GM12864 (cell line): ENCODE results near the gene KIF1C.

Source experiments
- DNase-seq: peaks from one replicate; pipeline ENCODE4 v3.0.0-alpha.2; 2011; ENCODE audit warnings: low read depth
- H3K4me3 ChIP-seq: 2 replicates; pipeline ENCODE4 v1.5.1; 2011; ENCODE audit warnings: mild to moderate bottlenecking, low read depth, low read length, control low read depth
- CTCF ChIP-seq: IDR thresholded peaks from 2 replicates; pipeline ENCODE4 v1.5.1; 2011; ENCODE audit warnings: low read depth, mild to moderate bottlenecking, moderate library complexity, low read length, control low read depth, inconsistent platforms; ENCODE audit errors: missing control alignments

KIF1C gene

GRCh38 chr17:5043524-5043923, 45.8 kb downstream of the KIF1C start:
- no peak overlapping the region for H3K4me3 ChIP-seq
- TF ChIP-seq CTCF, result no peak
- DNase-seq, result no peak

DNA sequence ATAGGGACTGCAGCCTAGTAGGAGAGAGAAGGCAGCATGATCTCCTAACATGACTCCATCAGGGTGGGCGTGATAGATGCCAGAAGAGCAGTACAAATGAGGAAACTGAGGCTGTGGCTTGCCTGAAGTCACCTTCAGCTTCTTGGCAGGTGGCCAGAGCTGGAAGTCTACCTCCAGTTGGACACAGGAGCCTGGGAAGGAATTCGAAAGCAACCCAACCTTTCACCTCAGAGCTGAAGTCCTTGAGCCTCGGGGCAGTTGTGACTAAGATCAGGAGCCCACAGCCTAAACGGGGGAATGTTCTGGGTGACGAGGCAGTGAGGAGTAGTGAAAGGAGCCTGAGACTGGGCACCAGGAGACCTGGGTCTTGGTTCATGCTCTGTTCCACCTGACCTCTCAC, 46.9 kb downstream of the KIF1C start:
- TF ChIP-seq CTCF, result no peak
- no peak overlapping the region for H3K4me3 ChIP-seq
- DNase-seq, result no peak

DNA sequence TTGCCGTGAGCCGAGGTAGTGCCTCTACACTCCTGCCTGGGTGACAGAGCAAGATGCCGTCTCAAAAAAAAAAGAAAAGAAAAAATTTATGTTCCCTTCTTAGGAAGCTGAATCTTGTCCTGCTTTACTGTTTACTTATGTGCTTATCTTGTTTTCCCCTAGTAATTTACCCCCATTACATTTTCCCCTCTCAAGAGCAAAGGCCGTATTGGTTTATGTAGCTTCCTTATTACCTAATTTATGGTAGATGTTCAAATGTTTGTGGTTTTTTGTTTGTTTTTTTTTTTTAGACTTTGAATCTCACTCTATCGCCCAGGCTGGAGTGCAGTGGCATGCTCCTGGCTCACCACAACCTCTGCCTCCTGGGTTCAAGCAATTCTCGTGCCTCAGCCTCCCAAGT, 47.7 kb downstream of the KIF1C start:
- H3K4me3 ChIP-seq, result no peak overlapping the region
- no peak for DNase-seq
- TF ChIP-seq CTCF, result no peak

GRCh38 chr17:5047446-5047845, 49.7 kb downstream of the KIF1C start:
- DNase-seq, result no peak
- no peak for TF ChIP-seq CTCF
- H3K4me3 ChIP-seq, result no peak overlapping the region

GRCh38 chr17:5049314-5049841, 51.6 kb downstream of the KIF1C start:
- no peak for TF ChIP-seq CTCF
- H3K4me3 ChIP-seq, result no peak overlapping the region
- DNase-seq, result no peak

DNA sequence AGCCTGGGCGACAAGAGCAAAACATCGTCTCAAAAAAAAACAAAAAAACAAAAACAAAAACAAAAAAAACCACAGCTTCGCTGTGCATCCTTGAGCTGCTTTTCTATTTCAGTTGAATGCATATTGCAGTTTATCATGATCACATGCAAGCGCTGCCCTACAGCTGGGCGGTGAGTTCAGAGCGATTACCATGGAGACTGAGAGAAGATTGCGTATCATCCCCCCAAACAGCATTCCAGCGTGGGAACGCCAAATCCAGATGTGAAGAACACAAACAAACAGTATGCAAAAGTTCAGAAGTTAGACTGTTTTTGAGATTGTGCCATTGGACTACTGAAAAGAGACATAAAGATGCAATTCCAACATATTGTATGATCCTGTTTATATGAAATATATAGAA, 52.5 kb downstream of the KIF1C start:
- DNase-seq, result no peak
- H3K4me3 ChIP-seq, result no peak overlapping the region
- no peak for TF ChIP-seq CTCF

DNA sequence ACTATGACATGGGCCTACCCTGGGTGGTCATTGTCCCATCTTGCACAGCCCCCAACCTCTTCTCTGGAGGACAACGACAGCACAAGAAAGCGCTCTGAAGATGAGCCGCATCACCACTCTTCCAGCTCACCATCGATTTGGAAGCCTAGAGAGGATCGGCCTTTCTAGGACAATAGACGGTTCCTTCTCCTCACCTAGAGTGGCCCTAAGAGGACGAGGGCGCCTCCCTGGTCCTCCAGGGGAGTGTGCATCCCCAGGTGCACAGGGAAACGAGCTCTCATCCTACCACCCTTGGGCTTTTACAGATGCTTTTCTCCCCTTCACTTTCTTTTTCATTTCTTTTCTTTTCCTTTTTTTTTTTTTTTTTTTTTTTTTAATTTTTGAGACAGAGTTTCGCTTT, 57.8 kb downstream of the KIF1C start:
- H3K4me3 ChIP-seq, result no peak overlapping the region
- DNase-seq, result no peak
- TF ChIP-seq CTCF, result no peak
